GM23338 (cell line): ENCODE results near the gene CYTL1. TPM values are rescaled to one million over a fixed set of nuclear protein-coding genes. Genes with fewer than 3 reads are reported as not detected.

Experiments used
- ATAC-seq: fragments of 200-7000 bp; cut with Tn5 transposase; 3 replicates; pipeline ENCODE4 v1.9.1; 2020
- DNase-seq: peaks from one replicate; pipeline ENCODE4 v3.0.0-alpha.2; 2015; ENCODE audit warnings: low spot score
- H2AFZ ChIP-seq: fragments of 200-600 bp; sonication (generic); 2 replicates; pipeline ENCODE4 v1.8.0; 2016; ENCODE audit warnings: antibody characterized with exemption, mild to moderate bottlenecking, moderate library complexity
- H3F3A ChIP-seq: fragments of 200-600 bp; sonication (generic); replicated peaks from 2 replicates; pipeline ENCODE4 v1.8.0; 2017; ENCODE audit warnings: antibody characterized with exemption, mixed run types, low read depth
- H3K27ac ChIP-seq: fragments of 200-600 bp; sonication (generic); 2 replicates; pipeline ENCODE4 v1.6.1; 2016; ENCODE audit warnings: low read depth
- H3K27me3 ChIP-seq: fragments of 200-600 bp; sonication (generic); 2 replicates; pipeline ENCODE4 v1.8.0; 2016; ENCODE audit warnings: mild to moderate bottlenecking, mixed run types, moderate library complexity; ENCODE audit not compliant: insufficient read depth
- H3K36me3 ChIP-seq: fragments of 200-600 bp; sonication (generic); 2 replicates; pipeline ENCODE4 v1.8.0; 2016; ENCODE audit warnings: mild to moderate bottlenecking; ENCODE audit not compliant: insufficient read depth
- H3K4me1 ChIP-seq: fragments of 200-600 bp; sonication (generic); 2 replicates; pipeline ENCODE4 v1.8.0; 2016; ENCODE audit warnings: mild to moderate bottlenecking, moderate library complexity; ENCODE audit not compliant: insufficient read depth
- H3K4me2 ChIP-seq: fragments of 200-600 bp; sonication (generic); 2 replicates; pipeline ENCODE4 v1.7.1; 2017; ENCODE audit warnings: mixed run types
- H3K4me3 ChIP-seq: fragments of 200-600 bp; sonication (generic); 2 replicates; pipeline ENCODE4 v1.6.1; 2016; ENCODE audit warnings: mixed run types
- H3K79me2 ChIP-seq: fragments of 200-600 bp; sonication (generic); replicated peaks from 2 replicates; pipeline ENCODE4 v1.8.0; 2017; ENCODE audit warnings: mild to moderate bottlenecking; ENCODE audit not compliant: insufficient read depth
- H3K9me2 ChIP-seq: fragments of 200-600 bp; sonication (generic); 2 replicates; pipeline ENCODE4 v1.8.0; 2017; ENCODE audit not compliant: insufficient read depth
- H4K20me1 ChIP-seq: fragments of 200-600 bp; sonication (generic); replicated peaks from 2 replicates; pipeline ENCODE4 v1.8.0; 2017; ENCODE audit warnings: mild to moderate bottlenecking; ENCODE audit not compliant: insufficient read depth
- H3K27ac Mint-ChIP-seq: 2 replicates; pipeline ENCODE4 v1.8.0; 2020; ENCODE audit warnings: inconsistent platforms, mild to moderate bottlenecking, moderate library complexity, mixed read lengths
- H3K27me3 Mint-ChIP-seq: 3 replicates; pipeline ENCODE4 v1.8.0; 2022; ENCODE audit warnings: low read depth, mild to moderate bottlenecking, moderate library complexity, mixed read lengths, inconsistent platforms; ENCODE audit not compliant: insufficient read depth, poor library complexity
- H3K36me3 Mint-ChIP-seq: 3 replicates; pipeline ENCODE4 v1.8.0; 2021; ENCODE audit warnings: low read depth, mild to moderate bottlenecking, inconsistent platforms, moderate library complexity, mixed read lengths
- H3K4me1 Mint-ChIP-seq: 3 replicates; pipeline ENCODE4 v1.8.0; 2020; ENCODE audit warnings: mild to moderate bottlenecking, inconsistent platforms, mixed read lengths
- H3K4me3 Mint-ChIP-seq: 3 replicates; pipeline ENCODE4 v1.8.0; 2021; ENCODE audit warnings: moderate library complexity, mild to moderate bottlenecking, inconsistent platforms, mixed read lengths
- H3K9me3 Mint-ChIP-seq: 3 replicates; pipeline ENCODE4 v1.8.0; 2020; ENCODE audit warnings: moderate library complexity, mild to moderate bottlenecking, inconsistent platforms, mixed read lengths
- CREB1 ChIP-seq: fragments of 250-450 bp; sonication (Bioruptor Pico); IDR thresholded peaks from 2 replicates; pipeline ENCODE4 v1.5.0; 2020; ENCODE audit warnings: low read depth, mild to moderate bottlenecking, moderate library complexity
- EZH2 ChIP-seq: fragments of 200-600 bp; sonication (generic); IDR thresholded peaks from one replicate; pipeline ENCODE4 v1.8.0; 2017; ENCODE audit warnings: antibody characterized with exemption, mild to moderate bottlenecking, low read depth; ENCODE audit not compliant: unreplicated experiment
- JUNB ChIP-seq: IDR thresholded peaks from one replicate; pipeline ENCODE4 v1.6.1; 2016; ENCODE audit warnings: antibody characterized with exemption; ENCODE audit not compliant: unreplicated experiment
- NANOG ChIP-seq: IDR thresholded peaks from 2 replicates; pipeline ENCODE4 v1.6.1; 2016; ENCODE audit warnings: antibody characterized with exemption, borderline replicate concordance
- POLR2AphosphoS5 ChIP-seq: IDR thresholded peaks from 2 replicates; pipeline ENCODE4 v1.6.1; 2016; ENCODE audit warnings: antibody characterized with exemption, low read depth
- STAT1 ChIP-seq: IDR thresholded peaks from one replicate; pipeline ENCODE4 v1.6.1; 2016; ENCODE audit warnings: antibody characterized with exemption; ENCODE audit not compliant: unreplicated experiment
- ZNF114 ChIP-seq: fragments of 250-450 bp; sonication (Bioruptor Pico); IDR thresholded peaks from 2 replicates; pipeline ENCODE4 v1.5.0; 2020; ENCODE audit warnings: mild to moderate bottlenecking, moderate library complexity
- ZNF331 ChIP-seq: fragments of 250-450 bp; sonication (Bioruptor Pico); IDR thresholded peaks from 2 replicates; pipeline ENCODE4 v1.5.0; 2020; ENCODE audit warnings: low read depth, mild to moderate bottlenecking, moderate library complexity
- polyA plus RNA-seq: library from polyadenylated mRNA; unstranded; fragments of >200 nt; fragmentation: Nextera tagmentation; extraction: Ambion mirVana; gene quantifications from 2 replicates; pipeline ENCODE4 v1.2.1, GENCODE V29; 2016
- total RNA-seq: library from RNA; depleted of rRNA; stranded (reverse); fragments of >200 nt; shearing (Covaris generic); gene quantifications from 2 replicates; pipeline ENCODE4 v1.2.3, GENCODE V29; 2014
- TF ChIP-seq, protein P1 (sequence below): IDR thresholded peaks from 2 replicates; pipeline ENCODE4 v1.6.1; 2016; ENCODE audit warnings: antibody characterized with exemption
- TF ChIP-seq, protein P2 (sequence below): IDR thresholded peaks from one replicate; pipeline ENCODE4 v1.6.1; 2018; ENCODE audit warnings: antibody characterized with exemption; ENCODE audit not compliant: unreplicated experiment
- TF ChIP-seq, protein P3 (sequence below): fragments of 250-450 bp; sonication (Bioruptor Pico); IDR thresholded peaks from 2 replicates; pipeline ENCODE4 v1.5.0; 2020; ENCODE audit warnings: mild to moderate bottlenecking, moderate library complexity

The CYTL1 gene
- total and polyA plus RNA-seq, 2 experiments from 2014 or later, result 12.6 to 17.6 TPM

DNA sequence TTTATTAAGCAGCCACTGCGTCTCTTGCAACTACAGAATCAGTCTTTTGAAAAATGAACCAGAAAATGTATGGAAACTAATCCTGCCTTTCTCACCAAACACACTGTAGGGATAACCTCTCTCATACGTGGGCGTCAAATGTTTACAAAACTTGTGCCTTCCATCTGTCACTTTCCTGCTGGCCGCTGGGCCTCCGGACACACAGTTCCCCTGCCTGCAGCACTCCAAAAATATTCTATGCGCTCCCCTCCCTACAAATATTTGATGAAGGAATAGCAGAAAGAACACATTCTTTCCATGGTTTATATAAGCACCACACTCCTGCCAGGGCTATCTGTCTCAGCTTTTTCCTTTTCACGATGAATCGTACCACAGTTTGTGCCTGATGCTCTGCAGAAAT is 14.9 kb upstream of the CYTL1 start:
- H3K36me3 Mint-ChIP-seq, result no peaks in the 10 kb centered on the region
- H3K79me2 ChIP-seq, result no peaks in the 10 kb centered on the region
- no peaks in the 10 kb centered on the region for H3K9me3 Mint-ChIP-seq
- H3K27ac Mint-ChIP-seq, result no peak overlapping the region
- peaks cover 2% of the 10 kb centered on the region for H3K27me3 Mint-ChIP-seq
- H3K27me3 ChIP-seq, result no peaks in the 10 kb centered on the region
- H4K20me1 ChIP-seq, result no peaks in the 10 kb centered on the region
- H3K4me1 ChIP-seq, result no peaks in the 10 kb centered on the region
- H3K27ac ChIP-seq, result no peak overlapping the region
- no peak overlapping the region for H2AFZ ChIP-seq
- H3K4me3 ChIP-seq, result no peak overlapping the region
- no peak overlapping the region for H3K4me3 Mint-ChIP-seq
- ATAC-seq (no peak), DNase-seq (no peak)
- no peaks in the 10 kb centered on the region for H3F3A ChIP-seq
- no peaks in the 10 kb centered on the region for H3K36me3 ChIP-seq
- H3K9me2 ChIP-seq, result no peaks in the 10 kb centered on the region
- TF ChIP-seq ZNF331 (CRISPR knock-in tag) (no peak), STAT1 (no peak), NANOG (no peak), POLR2AphosphoS5 (no peak), ZNF114 (no peak), JUNB (no peak), CREB1 (CRISPR knock-in tag) (no peak)
- TF ChIP-seq, protein P1, sequence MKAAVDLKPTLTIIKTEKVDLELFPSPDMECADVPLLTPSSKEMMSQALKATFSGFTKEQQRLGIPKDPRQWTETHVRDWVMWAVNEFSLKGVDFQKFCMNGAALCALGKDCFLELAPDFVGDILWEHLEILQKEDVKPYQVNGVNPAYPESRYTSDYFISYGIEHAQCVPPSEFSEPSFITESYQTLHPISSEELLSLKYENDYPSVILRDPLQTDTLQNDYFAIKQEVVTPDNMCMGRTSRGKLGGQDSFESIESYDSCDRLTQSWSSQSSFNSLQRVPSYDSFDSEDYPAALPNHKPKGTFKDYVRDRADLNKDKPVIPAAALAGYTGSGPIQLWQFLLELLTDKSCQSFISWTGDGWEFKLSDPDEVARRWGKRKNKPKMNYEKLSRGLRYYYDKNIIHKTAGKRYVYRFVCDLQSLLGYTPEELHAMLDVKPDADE, result no peak
- TF ChIP-seq, protein P2, sequence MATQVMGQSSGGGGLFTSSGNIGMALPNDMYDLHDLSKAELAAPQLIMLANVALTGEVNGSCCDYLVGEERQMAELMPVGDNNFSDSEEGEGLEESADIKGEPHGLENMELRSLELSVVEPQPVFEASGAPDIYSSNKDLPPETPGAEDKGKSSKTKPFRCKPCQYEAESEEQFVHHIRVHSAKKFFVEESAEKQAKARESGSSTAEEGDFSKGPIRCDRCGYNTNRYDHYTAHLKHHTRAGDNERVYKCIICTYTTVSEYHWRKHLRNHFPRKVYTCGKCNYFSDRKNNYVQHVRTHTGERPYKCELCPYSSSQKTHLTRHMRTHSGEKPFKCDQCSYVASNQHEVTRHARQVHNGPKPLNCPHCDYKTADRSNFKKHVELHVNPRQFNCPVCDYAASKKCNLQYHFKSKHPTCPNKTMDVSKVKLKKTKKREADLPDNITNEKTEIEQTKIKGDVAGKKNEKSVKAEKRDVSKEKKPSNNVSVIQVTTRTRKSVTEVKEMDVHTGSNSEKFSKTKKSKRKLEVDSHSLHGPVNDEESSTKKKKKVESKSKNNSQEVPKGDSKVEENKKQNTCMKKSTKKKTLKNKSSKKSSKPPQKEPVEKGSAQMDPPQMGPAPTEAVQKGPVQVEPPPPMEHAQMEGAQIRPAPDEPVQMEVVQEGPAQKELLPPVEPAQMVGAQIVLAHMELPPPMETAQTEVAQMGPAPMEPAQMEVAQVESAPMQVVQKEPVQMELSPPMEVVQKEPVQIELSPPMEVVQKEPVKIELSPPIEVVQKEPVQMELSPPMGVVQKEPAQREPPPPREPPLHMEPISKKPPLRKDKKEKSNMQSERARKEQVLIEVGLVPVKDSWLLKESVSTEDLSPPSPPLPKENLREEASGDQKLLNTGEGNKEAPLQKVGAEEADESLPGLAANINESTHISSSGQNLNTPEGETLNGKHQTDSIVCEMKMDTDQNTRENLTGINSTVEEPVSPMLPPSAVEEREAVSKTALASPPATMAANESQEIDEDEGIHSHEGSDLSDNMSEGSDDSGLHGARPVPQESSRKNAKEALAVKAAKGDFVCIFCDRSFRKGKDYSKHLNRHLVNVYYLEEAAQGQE, result no peak
- H3K4me2 ChIP-seq, result no peak overlapping the region
- peaks cover 4% of the 10 kb centered on the region; the same call in 1 of the 3 replicates for H3K4me1 Mint-ChIP-seq

GRCh38 chr4:5033281-5033841 is 14.1 kb upstream of the CYTL1 start:
- Mint-ChIP-seq H3K4me3 (no peak overlapping the region), H3K27ac (no peak overlapping the region), H3K27me3 (peaks cover 2% of the 10 kb centered on the region), H3K9me3 (no peaks in the 10 kb centered on the region), H3K36me3 (no peaks in the 10 kb centered on the region), H3K4me1 (peaks cover 4% of the 10 kb centered on the region; the same call in 1 of the 3 replicates)
- H3K9me2 ChIP-seq, result no peaks in the 10 kb centered on the region
- no peaks in the 10 kb centered on the region for H3K79me2 ChIP-seq
- no peaks in the 10 kb centered on the region for H3K27me3 ChIP-seq
- H3K4me2 ChIP-seq, result no peak overlapping the region
- no peak overlapping the region for H3K4me3 ChIP-seq
- no peak overlapping the region for H3K27ac ChIP-seq
- H3K4me1 ChIP-seq, result no peaks in the 10 kb centered on the region
- no peaks in the 10 kb centered on the region for H4K20me1 ChIP-seq
- no peak overlapping the region for H2AFZ ChIP-seq
- H3K36me3 ChIP-seq, result no peaks in the 10 kb centered on the region
- ATAC-seq (no peak), DNase-seq (no peak)
- H3F3A ChIP-seq, result no peaks in the 10 kb centered on the region
- TF ChIP-seq, protein P3, sequence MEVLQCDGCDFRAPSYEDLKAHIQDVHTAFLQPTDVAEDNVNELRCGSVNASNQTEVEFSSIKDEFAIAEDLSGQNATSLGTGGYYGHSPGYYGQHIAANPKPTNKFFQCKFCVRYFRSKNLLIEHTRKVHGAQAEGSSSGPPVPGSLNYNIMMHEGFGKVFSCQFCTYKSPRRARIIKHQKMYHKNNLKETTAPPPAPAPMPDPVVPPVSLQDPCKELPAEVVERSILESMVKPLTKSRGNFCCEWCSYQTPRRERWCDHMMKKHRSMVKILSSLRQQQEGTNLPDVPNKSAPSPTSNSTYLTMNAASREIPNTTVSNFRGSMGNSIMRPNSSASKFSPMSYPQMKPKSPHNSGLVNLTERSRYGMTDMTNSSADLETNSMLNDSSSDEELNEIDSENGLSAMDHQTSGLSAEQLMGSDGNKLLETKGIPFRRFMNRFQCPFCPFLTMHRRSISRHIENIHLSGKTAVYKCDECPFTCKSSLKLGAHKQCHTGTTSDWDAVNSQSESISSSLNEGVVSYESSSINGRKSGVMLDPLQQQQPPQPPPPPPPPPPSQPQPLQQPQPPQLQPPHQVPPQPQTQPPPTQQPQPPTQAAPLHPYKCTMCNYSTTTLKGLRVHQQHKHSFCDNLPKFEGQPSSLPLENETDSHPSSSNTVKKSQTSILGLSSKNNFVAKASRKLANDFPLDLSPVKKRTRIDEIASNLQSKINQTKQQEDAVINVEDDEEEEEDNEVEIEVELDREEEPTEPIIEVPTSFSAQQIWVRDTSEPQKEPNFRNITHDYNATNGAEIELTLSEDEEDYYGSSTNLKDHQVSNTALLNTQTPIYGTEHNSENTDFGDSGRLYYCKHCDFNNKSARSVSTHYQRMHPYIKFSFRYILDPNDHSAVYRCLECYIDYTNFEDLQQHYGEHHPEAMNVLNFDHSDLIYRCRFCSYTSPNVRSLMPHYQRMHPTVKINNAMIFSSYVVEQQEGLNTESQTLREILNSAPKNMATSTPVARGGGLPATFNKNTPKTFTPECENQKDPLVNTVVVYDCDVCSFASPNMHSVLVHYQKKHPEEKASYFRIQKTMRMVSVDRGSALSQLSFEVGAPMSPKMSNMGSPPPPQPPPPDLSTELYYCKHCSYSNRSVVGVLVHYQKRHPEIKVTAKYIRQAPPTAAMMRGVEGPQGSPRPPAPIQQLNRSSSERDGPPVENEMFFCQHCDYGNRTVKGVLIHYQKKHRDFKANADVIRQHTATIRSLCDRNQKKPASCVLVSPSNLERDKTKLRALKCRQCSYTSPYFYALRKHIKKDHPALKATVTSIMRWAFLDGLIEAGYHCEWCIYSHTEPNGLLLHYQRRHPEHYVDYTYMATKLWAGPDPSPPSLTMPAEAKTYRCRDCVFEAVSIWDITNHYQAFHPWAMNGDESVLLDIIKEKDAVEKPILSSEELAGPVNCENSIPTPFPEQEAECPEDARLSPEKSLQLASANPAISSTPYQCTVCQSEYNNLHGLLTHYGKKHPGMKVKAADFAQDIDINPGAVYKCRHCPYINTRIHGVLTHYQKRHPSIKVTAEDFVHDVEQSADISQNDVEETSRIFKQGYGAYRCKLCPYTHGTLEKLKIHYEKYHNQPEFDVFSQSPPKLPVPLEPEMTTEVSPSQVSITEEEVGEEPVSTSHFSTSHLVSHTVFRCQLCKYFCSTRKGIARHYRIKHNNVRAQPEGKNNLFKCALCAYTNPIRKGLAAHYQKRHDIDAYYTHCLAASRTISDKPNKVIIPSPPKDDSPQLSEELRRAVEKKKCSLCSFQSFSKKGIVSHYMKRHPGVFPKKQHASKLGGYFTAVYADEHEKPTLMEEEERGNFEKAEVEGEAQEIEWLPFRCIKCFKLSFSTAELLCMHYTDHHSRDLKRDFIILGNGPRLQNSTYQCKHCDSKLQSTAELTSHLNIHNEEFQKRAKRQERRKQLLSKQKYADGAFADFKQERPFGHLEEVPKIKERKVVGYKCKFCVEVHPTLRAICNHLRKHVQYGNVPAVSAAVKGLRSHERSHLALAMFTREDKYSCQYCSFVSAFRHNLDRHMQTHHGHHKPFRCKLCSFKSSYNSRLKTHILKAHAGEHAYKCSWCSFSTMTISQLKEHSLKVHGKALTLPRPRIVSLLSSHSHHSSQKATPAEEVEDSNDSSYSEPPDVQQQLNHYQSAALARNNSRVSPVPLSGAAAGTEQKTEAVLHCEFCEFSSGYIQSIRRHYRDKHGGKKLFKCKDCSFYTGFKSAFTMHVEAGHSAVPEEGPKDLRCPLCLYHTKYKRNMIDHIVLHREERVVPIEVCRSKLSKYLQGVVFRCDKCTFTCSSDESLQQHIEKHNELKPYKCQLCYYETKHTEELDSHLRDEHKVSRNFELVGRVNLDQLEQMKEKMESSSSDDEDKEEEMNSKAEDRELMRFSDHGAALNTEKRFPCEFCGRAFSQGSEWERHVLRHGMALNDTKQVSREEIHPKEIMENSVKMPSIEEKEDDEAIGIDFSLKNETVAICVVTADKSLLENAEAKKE (CRISPR knock-in tag), result no peak
- no peak for TF ChIP-seq EZH2
- TF ChIP-seq JUNB, result no peak
- TF ChIP-seq, protein P1, result no peak
